HEK293 (cell line): ENCODE measurements around the gene RAB8A.

ENCODE experiments used
- CTCF ChIA-PET: fragments of 350-600 bp; formaldehyde crosslinking; extraction: SDS; loops from one replicate; lab custom pipeline; 2021; ENCODE audit warnings: antibody characterized with exemption; lab: Yijun Ruan, JAX
- POLR2A ChIA-PET: fragments of 300-600 bp; formaldehyde crosslinking; extraction: SDS; loops from one replicate; lab custom pipeline; 2020; ENCODE audit warnings: antibody characterized with exemption, inconsistent platforms; lab: Yijun Ruan, JAX
- H3K27ac ChIP-seq: fragments of 200-500 bp; sonication (Bioruptor generic); 2 replicates; pipeline ENCODE4 v1.5.1; 2014; ENCODE audit warnings: low read depth, low read length, control low read depth, inconsistent platforms; ENCODE audit errors: extremely low read depth
- H3K36me3 ChIP-seq, 2 experiments: fragments of 200-500 bp in 1 of 2; sonication (Bioruptor generic) in 1 of 2; 1 replicate in 1 of 2; 2 replicates in 1 of 2; pipeline ENCODE4 v1.5.1; 2014 to 2017; ENCODE audit warnings: inconsistent platforms in 2 of 2, low read length in 2 of 2; ENCODE audit not compliant: control insufficient read depth in 2 of 2, insufficient read depth in 1 of 2
- H3K4me1 ChIP-seq: fragments of 200-500 bp; sonication (Bioruptor generic); 2 replicates; pipeline ENCODE4 v1.5.1; 2014; ENCODE audit warnings: mild to moderate bottlenecking, low read length, inconsistent platforms; ENCODE audit not compliant: control insufficient read depth, insufficient read depth
- H3K4me3 ChIP-seq: 2 replicates; pipeline ENCODE4 v1.5.1; 2011; ENCODE audit warnings: low read depth, mild to moderate bottlenecking, control low read depth, low read length, moderate library complexity
- H3K9me3 ChIP-seq: fragments of 200-500 bp; sonication (Bioruptor generic); 2 replicates; pipeline ENCODE4 v1.5.1; 2014; ENCODE audit warnings: low read depth, low read length, inconsistent platforms; ENCODE audit not compliant: control insufficient read depth, insufficient read depth
- FEZF1 ChIP-seq: fragments of 450-650 bp; formaldehyde crosslinking; IDR thresholded peaks from 2 replicates; pipeline ENCODE4 v1.5.1; 2016; ENCODE audit warnings: missing biosample characterization, missing genetic modification characterization
- GLI2 ChIP-seq: fragments of 450-650 bp; formaldehyde crosslinking; IDR thresholded peaks from 2 replicates; pipeline ENCODE4; 2017; ENCODE audit warnings: missing biosample characterization, missing genetic modification characterization, low read depth, borderline replicate concordance
- MEIS1 ChIP-seq: sonication (generic); formaldehyde crosslinking; IDR thresholded peaks from 2 replicates; pipeline ENCODE4 v1.8.1; 2022; ENCODE audit warnings: missing genetic modification reagents, mild to moderate bottlenecking, borderline replicate concordance
- MYNN ChIP-seq: fragments of 450-650 bp; formaldehyde crosslinking; IDR thresholded peaks from 2 replicates; pipeline ENCODE4 v1.5.1; 2016; ENCODE audit warnings: missing biosample characterization, missing genetic modification characterization, borderline replicate concordance
- MZF1 ChIP-seq: fragments of 450-650 bp; formaldehyde crosslinking; IDR thresholded peaks from 2 replicates; pipeline ENCODE4 v1.5.1; 2017; ENCODE audit warnings: missing biosample characterization, missing genetic modification characterization, borderline replicate concordance
- SCRT2 ChIP-seq: fragments of 450-650 bp; formaldehyde crosslinking; IDR thresholded peaks from 2 replicates; pipeline ENCODE4 v1.5.1; 2016; ENCODE audit warnings: missing biosample characterization, missing genetic modification characterization
- SP2 ChIP-seq: fragments of 450-650 bp; formaldehyde crosslinking; IDR thresholded peaks from 2 replicates; pipeline ENCODE4 v1.5.1; 2016; ENCODE audit warnings: missing biosample characterization, missing genetic modification characterization
- YY2 ChIP-seq: fragments of 450-650 bp; formaldehyde crosslinking; IDR thresholded peaks from 2 replicates; pipeline ENCODE4 v1.5.1; 2016; ENCODE audit warnings: missing biosample characterization, missing genetic modification characterization
- ZBTB17 ChIP-seq: fragments of 450-650 bp; formaldehyde crosslinking; IDR thresholded peaks from 2 replicates; pipeline ENCODE4 v1.5.1; 2016; ENCODE audit warnings: missing biosample characterization, missing genetic modification characterization
- ZBTB20 ChIP-seq: fragments of 450-650 bp; formaldehyde crosslinking; IDR thresholded peaks from 2 replicates; pipeline ENCODE4 v1.5.1; 2016; ENCODE audit warnings: missing biosample characterization, missing genetic modification characterization
- ZBTB8A ChIP-seq: fragments of 450-650 bp; formaldehyde crosslinking; IDR thresholded peaks from 2 replicates; pipeline ENCODE4 v1.5.1; 2016; ENCODE audit warnings: missing biosample characterization, missing genetic modification characterization
- ZEB2 ChIP-seq: fragments of 450-650 bp; formaldehyde crosslinking; IDR thresholded peaks from 2 replicates; pipeline ENCODE4 v1.5.1; 2016; ENCODE audit warnings: missing biosample characterization, missing genetic modification characterization
- ZIC2 ChIP-seq: fragments of 450-650 bp; formaldehyde crosslinking; IDR thresholded peaks from 2 replicates; pipeline ENCODE4 v1.5.1; 2016; ENCODE audit warnings: missing biosample characterization, missing genetic modification characterization
- ZNF114 ChIP-seq: fragments of 450-650 bp; formaldehyde crosslinking; IDR thresholded peaks from 2 replicates; pipeline ENCODE4 v1.5.0; 2017; ENCODE audit warnings: missing biosample characterization, missing genetic modification characterization
- ZNF16 ChIP-seq: fragments of 450-650 bp; formaldehyde crosslinking; IDR thresholded peaks from 2 replicates; pipeline ENCODE4 v1.5.1; 2016; ENCODE audit warnings: low read depth, missing biosample characterization, missing genetic modification characterization
- ZNF202 ChIP-seq: fragments of 450-650 bp; formaldehyde crosslinking; IDR thresholded peaks from 2 replicates; pipeline ENCODE4 v1.5.1; 2016; ENCODE audit warnings: missing biosample characterization, missing genetic modification characterization, borderline replicate concordance
- ZNF426 ChIP-seq: fragments of 450-650 bp; formaldehyde crosslinking; IDR thresholded peaks from 2 replicates; pipeline ENCODE4 v1.5.1; 2017; ENCODE audit warnings: missing biosample characterization, missing genetic modification characterization, mild to moderate bottlenecking, inconsistent platforms, moderate library complexity
- ZNF560 ChIP-seq: fragments of 450-650 bp; formaldehyde crosslinking; IDR thresholded peaks from 2 replicates; pipeline ENCODE4 v1.5.1; 2017; ENCODE audit warnings: missing biosample characterization, missing genetic modification characterization, borderline replicate concordance
- ZNF600 ChIP-seq: fragments of 450-650 bp; formaldehyde crosslinking; IDR thresholded peaks from 2 replicates; pipeline ENCODE4 v1.5.1; 2016; ENCODE audit warnings: missing biosample characterization, missing genetic modification characterization
- ZNF623 ChIP-seq: fragments of 450-650 bp; formaldehyde crosslinking; IDR thresholded peaks from 2 replicates; pipeline ENCODE4 v1.5.1; 2016; ENCODE audit warnings: missing biosample characterization, missing genetic modification characterization
- ZNF658 ChIP-seq: fragments of 450-650 bp; formaldehyde crosslinking; IDR thresholded peaks from 2 replicates; pipeline ENCODE4; 2016; ENCODE audit warnings: missing biosample characterization, missing genetic modification characterization
- ZNF776 ChIP-seq: fragments of 450-650 bp; formaldehyde crosslinking; IDR thresholded peaks from 2 replicates; pipeline ENCODE4 v1.5.0; 2017; ENCODE audit warnings: missing biosample characterization, missing genetic modification characterization, borderline replicate concordance
- ZNF777 ChIP-seq: fragments of 450-650 bp; formaldehyde crosslinking; IDR thresholded peaks from 2 replicates; pipeline ENCODE4 v1.5.1; 2017; ENCODE audit warnings: missing biosample characterization, missing genetic modification characterization, borderline replicate concordance
- ZSCAN16 ChIP-seq: fragments of 450-650 bp; formaldehyde crosslinking; IDR thresholded peaks from 2 replicates; pipeline ENCODE4 v1.5.1; 2016; ENCODE audit warnings: missing biosample characterization, missing genetic modification characterization
- TF ChIP-seq, protein P1 (sequence below): fragments of 450-650 bp; formaldehyde crosslinking; IDR thresholded peaks from 2 replicates; pipeline ENCODE4 v1.5.1; 2017; ENCODE audit warnings: missing biosample characterization, mild to moderate bottlenecking, missing genetic modification characterization, moderate library complexity
- TF ChIP-seq, protein P2 (sequence below): fragments of 450-650 bp; formaldehyde crosslinking; IDR thresholded peaks from 2 replicates; pipeline ENCODE4 v1.5.1; 2016; ENCODE audit warnings: missing biosample characterization, missing genetic modification characterization
- TF ChIP-seq, protein P3 (sequence below): fragments of 450-650 bp; formaldehyde crosslinking; IDR thresholded peaks from 2 replicates; pipeline ENCODE4 v1.5.1; 2016; ENCODE audit warnings: missing biosample characterization, missing genetic modification characterization
- TF ChIP-seq, protein P4 (sequence below): fragments of 450-650 bp; formaldehyde crosslinking; IDR thresholded peaks from 2 replicates; pipeline ENCODE4 v1.5.1; 2016; ENCODE audit warnings: missing biosample characterization, missing genetic modification characterization
- TF ChIP-seq, protein P5 (sequence below): fragments of 450-650 bp; formaldehyde crosslinking; IDR thresholded peaks from 2 replicates; pipeline ENCODE4 v1.5.1; 2017; ENCODE audit warnings: missing biosample characterization, missing genetic modification characterization
- TF ChIP-seq, protein P6 (sequence below): fragments of 450-650 bp; formaldehyde crosslinking; IDR thresholded peaks from 2 replicates; pipeline ENCODE4 v1.5.1; 2016; ENCODE audit warnings: missing biosample characterization, missing genetic modification characterization, low read depth

Gene RAB8A

DNA sequence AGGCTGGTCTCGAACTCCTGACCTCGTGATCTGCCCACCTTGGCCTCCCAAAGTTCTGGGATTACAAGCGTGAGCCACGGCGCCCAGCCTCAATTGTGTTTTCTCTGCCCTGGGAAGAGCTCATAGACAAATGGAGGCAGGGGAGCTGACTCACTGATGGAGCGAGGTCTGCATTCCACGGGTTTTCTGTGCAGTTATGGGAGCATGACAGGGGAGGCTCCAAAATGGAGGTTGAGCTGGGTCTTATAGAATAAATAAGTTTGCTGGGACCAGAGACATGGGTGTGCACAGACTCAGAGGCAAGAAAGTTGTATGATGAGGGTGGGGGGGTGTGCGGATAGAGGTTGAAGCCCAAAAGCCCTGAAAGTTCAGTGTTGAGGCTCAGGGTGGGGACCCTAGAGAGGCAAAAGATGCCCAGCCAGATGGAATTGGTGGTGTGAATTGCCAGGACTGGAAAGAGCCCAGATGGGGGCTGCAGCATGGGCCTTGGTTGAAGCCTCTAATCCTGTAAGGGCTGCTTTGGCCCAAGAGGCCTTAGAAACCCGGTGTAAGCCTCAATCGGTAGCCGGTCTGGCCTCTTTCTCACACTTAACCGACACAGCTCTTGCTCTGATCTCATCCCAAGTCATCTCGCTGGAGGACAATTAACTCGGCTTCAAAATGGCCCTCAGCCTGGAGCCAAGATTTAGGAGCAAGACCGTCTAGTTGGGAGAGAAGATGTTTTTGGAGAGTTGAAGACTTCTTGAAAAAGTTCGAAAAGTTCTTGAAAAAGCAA is 33.5 kb upstream of the RAB8A start:
- Histone ChIP-seq H3K4me3 (peak overlapping the region; percentile 91), H3K27ac (peak overlapping the region; percentile 97), H3K36me3 (peaks cover 15 to 32% of the 10 kb centered on the region in 2 experiments; a peak in 2 of 3 replicates), H3K4me1 (peaks cover 12% of the 10 kb centered on the region), H3K9me3 (no peaks in the 10 kb centered on the region)
- CTCF ChIA-PET = interaction anchor here (0.6 to 0.9 kb wide), 3 partner anchors 33 to 38 kb away, joined by 3 to 5 read pairs (median 3); no protein-coding TSS in a partner anchor
- POLR2A ChIA-PET = interaction anchor here (0.6 to 3.4 kb wide), 5 partner anchors 16 to 120 kb away, joined by 3 to 20 read pairs (median 3); partner anchors contain the start of genes AP1M1 and RAB8A
- peak; percentile 50; the same call in 1 of the 2 replicates for TF ChIP-seq FEZF1 (tag by site-specific recombination)
- no peak for TF ChIP-seq ZBTB20 (tag by site-specific recombination)
- TF ChIP-seq MZF1 (tag by site-specific recombination) = no peak
- TF ChIP-seq, protein P1, sequence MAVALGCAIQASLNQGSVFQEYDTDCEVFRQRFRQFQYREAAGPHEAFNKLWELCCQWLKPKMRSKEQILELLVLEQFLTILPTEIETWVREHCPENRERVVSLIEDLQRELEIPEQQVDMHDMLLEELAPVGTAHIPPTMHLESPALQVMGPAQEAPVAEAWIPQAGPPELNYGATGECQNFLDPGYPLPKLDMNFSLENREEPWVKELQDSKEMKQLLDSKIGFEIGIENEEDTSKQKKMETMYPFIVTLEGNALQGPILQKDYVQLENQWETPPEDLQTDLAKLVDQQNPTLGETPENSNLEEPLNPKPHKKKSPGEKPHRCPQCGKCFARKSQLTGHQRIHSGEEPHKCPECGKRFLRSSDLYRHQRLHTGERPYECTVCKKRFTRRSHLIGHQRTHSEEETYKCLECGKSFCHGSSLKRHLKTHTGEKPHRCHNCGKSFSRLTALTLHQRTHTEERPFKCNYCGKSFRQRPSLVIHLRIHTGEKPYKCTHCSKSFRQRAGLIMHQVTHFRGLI (tag by site-specific recombination) = 0 out of 2 replicates have a peak, but pooled peaks have one; percentile 16
- TF ChIP-seq SCRT2 (tag by site-specific recombination) = no peak
- no peak for TF ChIP-seq ZNF202 (tag by site-specific recombination)
- TF ChIP-seq, protein P2, sequence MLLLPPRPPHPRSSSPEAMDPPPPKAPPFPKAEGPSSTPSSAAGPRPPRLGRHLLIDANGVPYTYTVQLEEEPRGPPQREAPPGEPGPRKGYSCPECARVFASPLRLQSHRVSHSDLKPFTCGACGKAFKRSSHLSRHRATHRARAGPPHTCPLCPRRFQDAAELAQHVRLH (tag by site-specific recombination) = 0 out of 2 replicates have a peak, but pooled peaks have one; percentile 4
- TF ChIP-seq ZNF776 = no peak
- no peak for TF ChIP-seq MEIS1
- TF ChIP-seq MYNN (tag by site-specific recombination) = no peak
- no peak for TF ChIP-seq ZBTB8A (tag by site-specific recombination)
- no peak for TF ChIP-seq ZIC2 (tag by site-specific recombination)
- TF ChIP-seq ZBTB17 (tag by site-specific recombination) = peak; percentile 78
- TF ChIP-seq, protein P3, sequence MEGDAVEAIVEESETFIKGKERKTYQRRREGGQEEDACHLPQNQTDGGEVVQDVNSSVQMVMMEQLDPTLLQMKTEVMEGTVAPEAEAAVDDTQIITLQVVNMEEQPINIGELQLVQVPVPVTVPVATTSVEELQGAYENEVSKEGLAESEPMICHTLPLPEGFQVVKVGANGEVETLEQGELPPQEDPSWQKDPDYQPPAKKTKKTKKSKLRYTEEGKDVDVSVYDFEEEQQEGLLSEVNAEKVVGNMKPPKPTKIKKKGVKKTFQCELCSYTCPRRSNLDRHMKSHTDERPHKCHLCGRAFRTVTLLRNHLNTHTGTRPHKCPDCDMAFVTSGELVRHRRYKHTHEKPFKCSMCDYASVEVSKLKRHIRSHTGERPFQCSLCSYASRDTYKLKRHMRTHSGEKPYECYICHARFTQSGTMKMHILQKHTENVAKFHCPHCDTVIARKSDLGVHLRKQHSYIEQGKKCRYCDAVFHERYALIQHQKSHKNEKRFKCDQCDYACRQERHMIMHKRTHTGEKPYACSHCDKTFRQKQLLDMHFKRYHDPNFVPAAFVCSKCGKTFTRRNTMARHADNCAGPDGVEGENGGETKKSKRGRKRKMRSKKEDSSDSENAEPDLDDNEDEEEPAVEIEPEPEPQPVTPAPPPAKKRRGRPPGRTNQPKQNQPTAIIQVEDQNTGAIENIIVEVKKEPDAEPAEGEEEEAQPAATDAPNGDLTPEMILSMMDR = no peak
- TF ChIP-seq ZNF600 (tag by site-specific recombination) = peak; percentile 37; the same call in 1 of the 2 replicates
- no peak for TF ChIP-seq SP2 (tag by site-specific recombination)
- no peak for TF ChIP-seq ZSCAN16 (tag by site-specific recombination)
- no peak for TF ChIP-seq ZNF777
- TF ChIP-seq YY2 (tag by site-specific recombination) = no peak
- TF ChIP-seq ZNF623 (tag by site-specific recombination) = no peak
- TF ChIP-seq, protein P4, sequence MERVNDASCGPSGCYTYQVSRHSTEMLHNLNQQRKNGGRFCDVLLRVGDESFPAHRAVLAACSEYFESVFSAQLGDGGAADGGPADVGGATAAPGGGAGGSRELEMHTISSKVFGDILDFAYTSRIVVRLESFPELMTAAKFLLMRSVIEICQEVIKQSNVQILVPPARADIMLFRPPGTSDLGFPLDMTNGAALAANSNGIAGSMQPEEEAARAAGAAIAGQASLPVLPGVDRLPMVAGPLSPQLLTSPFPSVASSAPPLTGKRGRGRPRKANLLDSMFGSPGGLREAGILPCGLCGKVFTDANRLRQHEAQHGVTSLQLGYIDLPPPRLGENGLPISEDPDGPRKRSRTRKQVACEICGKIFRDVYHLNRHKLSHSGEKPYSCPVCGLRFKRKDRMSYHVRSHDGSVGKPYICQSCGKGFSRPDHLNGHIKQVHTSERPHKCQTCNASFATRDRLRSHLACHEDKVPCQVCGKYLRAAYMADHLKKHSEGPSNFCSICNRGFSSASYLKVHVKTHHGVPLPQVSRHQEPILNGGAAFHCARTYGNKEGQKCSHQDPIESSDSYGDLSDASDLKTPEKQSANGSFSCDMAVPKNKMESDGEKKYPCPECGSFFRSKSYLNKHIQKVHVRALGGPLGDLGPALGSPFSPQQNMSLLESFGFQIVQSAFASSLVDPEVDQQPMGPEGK (tag by site-specific recombination) = no peak
- TF ChIP-seq, protein P5, sequence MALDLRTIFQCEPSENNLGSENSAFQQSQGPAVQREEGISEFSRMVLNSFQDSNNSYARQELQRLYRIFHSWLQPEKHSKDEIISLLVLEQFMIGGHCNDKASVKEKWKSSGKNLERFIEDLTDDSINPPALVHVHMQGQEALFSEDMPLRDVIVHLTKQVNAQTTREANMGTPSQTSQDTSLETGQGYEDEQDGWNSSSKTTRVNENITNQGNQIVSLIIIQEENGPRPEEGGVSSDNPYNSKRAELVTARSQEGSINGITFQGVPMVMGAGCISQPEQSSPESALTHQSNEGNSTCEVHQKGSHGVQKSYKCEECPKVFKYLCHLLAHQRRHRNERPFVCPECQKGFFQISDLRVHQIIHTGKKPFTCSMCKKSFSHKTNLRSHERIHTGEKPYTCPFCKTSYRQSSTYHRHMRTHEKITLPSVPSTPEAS (tag by site-specific recombination) = no peak
- TF ChIP-seq ZNF658 (tag by site-specific recombination) = no peak
- TF ChIP-seq ZNF114 (tag by site-specific recombination) = no peak
- TF ChIP-seq, protein P6, sequence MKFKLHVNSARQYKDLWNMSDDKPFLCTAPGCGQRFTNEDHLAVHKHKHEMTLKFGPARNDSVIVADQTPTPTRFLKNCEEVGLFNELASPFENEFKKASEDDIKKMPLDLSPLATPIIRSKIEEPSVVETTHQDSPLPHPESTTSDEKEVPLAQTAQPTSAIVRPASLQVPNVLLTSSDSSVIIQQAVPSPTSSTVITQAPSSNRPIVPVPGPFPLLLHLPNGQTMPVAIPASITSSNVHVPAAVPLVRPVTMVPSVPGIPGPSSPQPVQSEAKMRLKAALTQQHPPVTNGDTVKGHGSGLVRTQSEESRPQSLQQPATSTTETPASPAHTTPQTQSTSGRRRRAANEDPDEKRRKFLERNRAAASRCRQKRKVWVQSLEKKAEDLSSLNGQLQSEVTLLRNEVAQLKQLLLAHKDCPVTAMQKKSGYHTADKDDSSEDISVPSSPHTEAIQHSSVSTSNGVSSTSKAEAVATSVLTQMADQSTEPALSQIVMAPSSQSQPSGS (tag by site-specific recombination) = no peak
- no peak for TF ChIP-seq GLI2 (tag by site-specific recombination)
- no peak for TF ChIP-seq ZNF560 (tag by site-specific recombination)
- TF ChIP-seq ZEB2 (tag by site-specific recombination) = no peak
- TF ChIP-seq ZNF16 = no peak
- no peak for TF ChIP-seq ZNF426
